Activated CD4-positive, alpha-beta T cell treated with anti-CD3 and anti-CD28 coated beads for 48 hours (primary cell): ENCODE measurements around the gene KIF23.

Experiments used
- DNase-seq: peaks from one replicate; pipeline ENCODE4 v3.0.0-alpha.2; 2020

Gene KIF23

GRCh38 chr15:69395460-69395859 lies 18.7 kb upstream of the KIF23 start:
- no peak for DNase-seq

- no peak for DNase-seq
These were observed 18.2 kb upstream of the KIF23 start for GRCh38 chr15:69395991-69396390.

GRCh38 chr15:69398491-69398891 lies 15.7 kb upstream of the KIF23 start:
- DNase-seq, result no peak

- peak; percentile 70 for DNase-seq
These were observed 13.3 kb upstream of the KIF23 start for GRCh38 chr15:69400850-69401249.

- no peak for DNase-seq
These were observed 11.3 kb upstream of the KIF23 start for GRCh38 chr15:69402816-69403215.

GRCh38 chr15:69403594-69403993 lies 10.6 kb upstream of the KIF23 start:
- DNase-seq, result no peak

- no peak for DNase-seq
These were observed 9.0 kb upstream of the KIF23 start for GRCh38 chr15:69405110-69405509.

- no peak for DNase-seq
These were observed 6.3 kb upstream of the KIF23 start for GRCh38 chr15:69407719-69408400.

GRCh38 chr15:69408841-69409240 lies 5.3 kb upstream of the KIF23 start:
- DNase-seq, result no peak

- peak; percentile 62 for DNase-seq
These were observed 3.8 kb upstream of the KIF23 start for GRCh38 chr15:69410248-69410874.

- no peak for DNase-seq
These were observed 1.9 kb upstream of the KIF23 start for GRCh38 chr15:69412274-69412673.

GRCh38 chr15:69412701-69413100 lies 1.4 kb upstream of the KIF23 start:
- DNase-seq, result no peak

GRCh38 chr15:69414701-69415167 lies 585 bp downstream of the KIF23 start:
- peak; percentile 10 for DNase-seq

- no peak for DNase-seq
These were observed 1.2 kb downstream of the KIF23 start for GRCh38 chr15:69415381-69415780.

GRCh38 chr15:69417581-69417980 lies 3.4 kb downstream of the KIF23 start:
- DNase-seq, result no peak

GRCh38 chr15:69421498-69421897 lies 7.3 kb downstream of the KIF23 start:
- DNase-seq, result no peak

GRCh38 chr15:69422336-69422895 lies 8.3 kb downstream of the KIF23 start:
- DNase-seq, result no peak

GRCh38 chr15:69424001-69424400 lies 9.9 kb downstream of the KIF23 start:
- no peak for DNase-seq

- DNase-seq, result no peak
These were observed 10.7 kb downstream of the KIF23 start for GRCh38 chr15:69424748-69425413.

GRCh38 chr15:69433831-69434230 lies 19.7 kb downstream of the KIF23 start:
- no peak for DNase-seq

GRCh38 chr15:69434238-69434637 lies 20.1 kb downstream of the KIF23 start:
- DNase-seq, result no peak

- no peak for DNase-seq
These were observed 20.5 kb downstream of the KIF23 start for GRCh38 chr15:69434679-69435078.

- no peak for DNase-seq
These were observed 21.8 kb downstream of the KIF23 start for GRCh38 chr15:69435985-69436384.

GRCh38 chr15:69436951-69437350 lies 22.8 kb downstream of the KIF23 start:
- no peak for DNase-seq
